Measurements from ENCODE around the gene FBLN2. TPM values are rescaled to one million over a fixed set of nuclear protein-coding genes. Genes with fewer than 3 reads are reported as not detected.
A peak's percentile ranks its signal among the peaks of the same experiment; 100 is the strongest.

Gene FBLN2
- total RNA-seq, 1 donor from 2014 or later: 32.9 TPM

DNA sequence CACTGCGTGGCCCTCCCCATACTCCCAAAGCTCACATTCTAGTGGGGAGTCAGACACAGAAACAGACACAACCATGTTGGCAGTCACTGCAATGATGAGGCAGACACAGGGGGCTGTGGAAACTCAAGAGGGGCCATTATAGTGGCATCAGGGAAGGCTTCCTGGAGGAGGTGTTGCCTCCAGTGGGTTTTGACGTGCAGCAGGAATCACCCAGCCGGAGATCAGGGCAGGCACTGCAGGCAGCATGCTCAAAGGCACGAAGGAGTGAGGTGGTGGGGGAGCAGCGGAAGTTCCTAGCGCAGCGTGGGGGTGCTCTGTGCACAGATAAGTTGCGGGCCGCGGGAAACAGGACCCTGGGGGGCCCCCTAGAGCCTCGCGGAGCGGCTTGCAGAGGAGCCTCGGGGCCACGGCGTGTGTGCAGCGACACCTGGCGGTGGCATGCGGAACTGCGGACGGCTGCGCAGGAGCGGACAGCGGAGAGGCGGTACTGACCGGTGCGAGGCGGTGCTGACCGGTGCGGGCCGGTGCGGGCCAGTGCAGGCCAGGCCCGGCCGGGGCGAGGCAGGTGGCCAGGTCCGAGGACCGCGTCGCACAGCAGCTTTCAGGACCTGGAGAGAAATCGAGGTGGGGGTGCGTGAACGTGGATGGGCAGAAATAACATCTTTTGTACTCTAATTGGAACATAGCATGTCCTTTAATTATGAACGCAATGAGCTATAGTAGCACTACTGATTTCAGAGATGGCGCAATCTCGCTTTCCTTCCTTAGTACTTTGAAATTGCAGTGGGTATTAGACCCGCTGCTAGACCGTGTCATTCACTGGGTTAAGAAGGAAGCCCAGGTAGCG is 101.5 kb downstream of the FBLN2 start:
- no peak overlapping the region for H3K4me3 ChIP-seq
- intact Hi-C loops (cut with DNase I): loop anchor here (10.0 kb wide), 1 partner anchor 556 kb away; no protein-coding TSS in a partner anchor

DNA sequence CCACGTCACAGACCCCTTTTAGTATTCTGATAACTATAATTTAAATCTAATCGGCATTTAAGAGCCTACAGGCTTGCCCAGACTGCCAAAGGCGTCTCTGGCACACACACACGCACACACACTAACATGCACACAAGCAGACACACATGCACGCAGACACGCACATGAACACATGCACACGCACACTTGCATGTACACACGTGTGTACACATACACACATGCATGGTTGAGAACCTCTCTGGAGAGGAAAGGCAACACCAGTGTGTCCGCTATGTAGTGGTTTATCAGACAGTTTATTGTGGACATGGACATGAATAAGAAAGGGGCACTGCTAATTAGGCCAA is 102.1 kb downstream of the FBLN2 start:
- intact Hi-C loops (cut with DNase I): loop anchor here (10.0 kb wide), 1 partner anchor 556 kb away; no protein-coding TSS in a partner anchor
- no peak overlapping the region for H3K4me3 ChIP-seq
- no peaks in the 10 kb centered on the region for H3K36me3 ChIP-seq
- DNase-seq: no peak
- H3K27me3 ChIP-seq: peaks cover 13% of the 10 kb centered on the region
- H3K9me3 ChIP-seq: no peaks in the 10 kb centered on the region
- TF ChIP-seq, protein P1, sequence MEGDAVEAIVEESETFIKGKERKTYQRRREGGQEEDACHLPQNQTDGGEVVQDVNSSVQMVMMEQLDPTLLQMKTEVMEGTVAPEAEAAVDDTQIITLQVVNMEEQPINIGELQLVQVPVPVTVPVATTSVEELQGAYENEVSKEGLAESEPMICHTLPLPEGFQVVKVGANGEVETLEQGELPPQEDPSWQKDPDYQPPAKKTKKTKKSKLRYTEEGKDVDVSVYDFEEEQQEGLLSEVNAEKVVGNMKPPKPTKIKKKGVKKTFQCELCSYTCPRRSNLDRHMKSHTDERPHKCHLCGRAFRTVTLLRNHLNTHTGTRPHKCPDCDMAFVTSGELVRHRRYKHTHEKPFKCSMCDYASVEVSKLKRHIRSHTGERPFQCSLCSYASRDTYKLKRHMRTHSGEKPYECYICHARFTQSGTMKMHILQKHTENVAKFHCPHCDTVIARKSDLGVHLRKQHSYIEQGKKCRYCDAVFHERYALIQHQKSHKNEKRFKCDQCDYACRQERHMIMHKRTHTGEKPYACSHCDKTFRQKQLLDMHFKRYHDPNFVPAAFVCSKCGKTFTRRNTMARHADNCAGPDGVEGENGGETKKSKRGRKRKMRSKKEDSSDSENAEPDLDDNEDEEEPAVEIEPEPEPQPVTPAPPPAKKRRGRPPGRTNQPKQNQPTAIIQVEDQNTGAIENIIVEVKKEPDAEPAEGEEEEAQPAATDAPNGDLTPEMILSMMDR (IDR thresholded peaks at IDR 0.05): no peak
- no peak overlapping the region for H3K27ac ChIP-seq
- peaks cover 14% of the 10 kb centered on the region for H3K4me1 ChIP-seq
- ATAC-seq: no peak

More for the DNA sequence above, 101.5 kb downstream of the FBLN2 start:
- Histone ChIP-seq H3K36me3 (no peaks in the 10 kb centered on the region), H3K27ac (no peak overlapping the region), H3K4me1 (peaks cover 14% of the 10 kb centered on the region), H3K9me3 (no peaks in the 10 kb centered on the region), H3K27me3 (peaks cover 18% of the 10 kb centered on the region)
- ATAC-seq: peak; percentile 90
- peak; percentile 89 for DNase-seq
- TF ChIP-seq, protein P1 (IDR thresholded peaks at IDR 0.05): peak; percentile 100

DNA sequence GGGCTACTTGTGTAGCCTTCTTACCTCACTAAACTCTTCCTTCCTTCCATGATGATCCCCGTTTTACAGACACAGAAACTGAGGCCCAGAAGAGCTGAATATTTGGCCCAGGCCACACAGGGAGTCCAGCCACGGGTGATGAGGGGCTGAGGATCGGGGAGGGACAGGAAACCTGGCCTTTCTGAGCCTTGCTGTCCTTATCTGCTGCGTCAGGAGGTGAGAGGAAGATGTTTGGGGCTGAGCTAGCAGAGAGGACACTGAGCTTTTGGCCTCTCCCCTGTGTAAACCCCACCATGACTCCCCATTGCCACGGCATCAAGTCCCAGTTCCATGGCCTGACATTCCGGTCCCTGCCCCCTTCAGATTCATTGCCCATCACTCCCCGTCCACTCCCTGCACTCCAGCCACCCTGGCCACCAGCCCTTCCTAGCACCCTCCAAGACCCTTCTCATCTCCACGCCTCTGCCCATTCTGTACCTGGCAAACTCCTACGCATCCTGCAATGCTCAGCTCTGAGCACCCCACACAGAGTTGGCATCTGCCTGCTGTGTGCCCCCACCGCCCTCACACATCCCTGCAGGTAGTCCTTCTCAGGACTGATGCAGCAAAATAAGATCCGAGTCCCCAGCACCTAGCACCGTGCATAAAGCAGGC is 103.0 kb downstream of the FBLN2 start:
- H3K27me3 ChIP-seq: peaks cover 12% of the 10 kb centered on the region
- no peaks in the 10 kb centered on the region for H3K9me3 ChIP-seq
- H3K4me1 ChIP-seq: peaks cover 14% of the 10 kb centered on the region
- DNase-seq: no peak
- TF ChIP-seq, protein P1 (IDR thresholded peaks at IDR 0.05): no peak
- ATAC-seq: no peak
- no peak overlapping the region for H3K27ac ChIP-seq
- intact Hi-C loops (cut with DNase I): loop anchor here (10.0 kb wide), 1 partner anchor 557 kb away; no protein-coding TSS in a partner anchor
- no peaks in the 10 kb centered on the region for H3K36me3 ChIP-seq
- H3K4me3 ChIP-seq: no peak overlapping the region

DNA sequence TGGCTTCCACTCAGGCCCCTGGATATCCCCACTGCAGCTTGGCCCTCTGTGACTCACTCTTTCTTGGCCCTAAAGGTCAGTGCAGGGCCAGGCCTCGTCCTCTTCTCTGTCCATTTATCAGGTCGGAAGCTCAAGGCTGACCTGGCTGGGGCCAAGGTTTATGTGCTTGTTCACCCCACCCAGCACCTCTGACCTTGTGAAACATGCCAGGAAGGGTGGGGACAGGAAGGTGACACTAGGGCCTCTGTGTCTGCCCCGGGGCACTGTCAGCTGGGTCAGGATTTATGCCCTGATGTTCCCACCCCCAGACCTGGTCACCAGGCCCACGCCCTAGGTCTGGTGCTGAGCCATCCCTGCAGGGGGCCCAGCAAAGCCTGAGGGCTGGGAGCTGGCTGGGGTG is 103.8 kb downstream of the FBLN2 start:
- TF ChIP-seq, protein P1 (IDR thresholded peaks at IDR 0.05): no peak
- no peak for DNase-seq
- no peak for ATAC-seq
- H3K36me3 ChIP-seq: no peaks in the 10 kb centered on the region
- peaks cover 10% of the 10 kb centered on the region for H3K4me1 ChIP-seq
- H3K9me3 ChIP-seq: no peaks in the 10 kb centered on the region
- intact Hi-C loops (cut with DNase I): loop anchor here (10.0 kb wide), 1 partner anchor 558 kb away; no protein-coding TSS in a partner anchor
- peaks cover 4% of the 10 kb centered on the region for H3K27me3 ChIP-seq
- H3K27ac ChIP-seq: no peak overlapping the region
- H3K4me3 ChIP-seq: no peak overlapping the region

DNA sequence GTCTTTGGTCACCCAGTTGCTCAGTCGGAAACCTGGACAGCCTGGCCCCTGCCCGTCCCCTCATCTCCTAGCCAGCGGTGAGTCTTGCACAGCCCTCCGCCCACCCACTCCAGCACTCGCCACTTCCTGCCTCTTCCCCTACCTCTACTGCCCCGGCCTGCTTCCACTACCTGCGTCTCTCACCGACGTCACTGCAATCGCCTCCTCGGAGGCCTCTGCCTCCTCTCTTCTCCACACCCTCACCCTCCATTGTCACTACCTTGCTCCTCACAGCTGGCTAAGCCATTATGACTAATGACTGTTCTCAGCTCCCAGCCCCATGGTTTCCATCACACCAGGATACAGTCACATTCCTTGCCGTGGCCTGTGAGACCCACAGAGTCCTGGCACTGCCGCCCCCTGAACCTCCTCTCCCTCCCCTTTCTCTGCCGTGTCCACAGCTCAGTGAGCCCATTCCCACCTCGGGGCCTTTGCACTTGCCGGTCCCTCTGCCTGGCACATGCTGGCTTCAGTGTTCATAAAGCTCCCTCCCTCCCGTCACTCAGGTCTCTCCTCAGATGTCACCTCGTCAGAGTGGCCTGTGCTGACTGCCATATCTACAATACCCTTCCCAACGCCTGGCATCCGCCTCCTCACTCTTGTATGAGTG is 104.8 kb downstream of the FBLN2 start:
- no peak overlapping the region for H3K4me3 ChIP-seq
- no peak for ATAC-seq
- peaks cover 4% of the 10 kb centered on the region for H3K4me1 ChIP-seq
- no peaks in the 10 kb centered on the region for H3K36me3 ChIP-seq
- no peaks in the 10 kb centered on the region for H3K27me3 ChIP-seq
- H3K27ac ChIP-seq: no peak overlapping the region
- no peak for DNase-seq
- intact Hi-C loops (cut with DNase I): loop anchor here (10.0 kb wide), 1 partner anchor 559 kb away; no protein-coding TSS in a partner anchor
- no peaks in the 10 kb centered on the region for H3K9me3 ChIP-seq
- TF ChIP-seq, protein P1 (IDR thresholded peaks at IDR 0.05): no peak

Data from upper lobe of right lung (tissue), 1 donor.